Activated CD8-positive, alpha-beta T cell treated with anti-CD3 and anti-CD28 coated beads for 36 hours (primary cell): ENCODE measurements around the gene SCRN1. TPM values are rescaled to one million over a fixed set of nuclear protein-coding genes. Genes with fewer than 3 reads are reported as not detected.
A peak's percentile ranks its signal among the peaks of the same experiment; 100 is the strongest.

Source experiments
- ATAC-seq: fragments of 200-7000 bp; cut with Tn5 transposase; one replicate; pipeline ENCODE4 v1.10.0; 2021; ENCODE audit warnings: mild to moderate bottlenecking, moderate library complexity
- CTCF ChIA-PET: fragments of 350-600 bp; sonication (Branson Sonifier 250); formaldehyde crosslinking; loops from one replicate; lab custom pipeline; 2021; ENCODE audit warnings: antibody characterized with exemption; lab: Charles Lee
- POLR2A ChIA-PET: fragments of 350-600 bp; sonication (Branson Sonifier 250); formaldehyde crosslinking; loops from one replicate; lab custom pipeline; 2021; ENCODE audit warnings: antibody characterized with exemption; lab: Charles Lee
- DNase-seq: peaks from one replicate; pipeline ENCODE4 v3.0.0-alpha.2; 2020
- H3K27ac Mint-ChIP-seq: one replicate; pipeline ENCODE4 v1.8.0; 2021; ENCODE audit warnings: mild to moderate bottlenecking, mixed read lengths
- H3K27me3 Mint-ChIP-seq: one replicate; pipeline ENCODE4 v1.8.0; 2021; ENCODE audit warnings: mixed read lengths
- H3K36me3 Mint-ChIP-seq: one replicate; pipeline ENCODE4 v1.8.0; 2021; ENCODE audit warnings: low read depth, mixed read lengths
- H3K4me1 Mint-ChIP-seq: one replicate; pipeline ENCODE4 v1.8.0; 2021; ENCODE audit warnings: low read depth, mixed read lengths
- H3K4me3 Mint-ChIP-seq: one replicate; pipeline ENCODE4 v1.8.0; 2021; ENCODE audit warnings: mild to moderate bottlenecking, moderate library complexity, mixed read lengths
- H3K9me3 Mint-ChIP-seq: one replicate; pipeline ENCODE4 v1.8.0; 2021; ENCODE audit warnings: mixed read lengths
- CTCF ChIP-seq: fragments of 200-600 bp; IDR thresholded peaks from one replicate; pipeline ENCODE4 v1.8.0; 2022; ENCODE audit warnings: antibody characterized with exemption, mild to moderate bottlenecking
- intact Hi-C: fragments of 100-400 bp; cut with micrococcal nuclease; formaldehyde crosslinking; loops from one replicate; pipeline ENCODE4 v1.10.0; 2022
- total RNA-seq, 2 experiments: library from RNA; stranded (reverse); gene quantifications; one replicate each; pipeline ENCODE4 v1.2.3, GENCODE V29; 2021

Gene SCRN1
- total RNA-seq, 2 experiments from 2014 or later = 10.8 to 14.7 TPM

- ATAC-seq (no peak), DNase-seq (no peak)
- Mint-ChIP-seq H3K36me3 (no peaks in the 10 kb centered on the region), H3K27ac (no peak overlapping the region), H3K4me1 (peaks cover 16% of the 10 kb centered on the region), H3K9me3 (no peaks in the 10 kb centered on the region), H3K4me3 (no peak overlapping the region), H3K27me3 (no peaks in the 10 kb centered on the region)
- intact Hi-C loops = loop anchor here (10.0 kb wide), 1 partner anchor 107 kb away; no protein-coding TSS in a partner anchor
- no peak for TF ChIP-seq CTCF
- ChIA-PET POLR2A (no interaction called here), CTCF (interaction anchor here (1.2 to 4.2 kb wide), 3 partner anchors 37 to 105 kb away, joined by 3 to 18 read pairs (median 10); no protein-coding TSS in a partner anchor)
Measured at GRCh38 chr7:29957521-29958310, 31.9 kb downstream of the SCRN1 start.

- H3K9me3 Mint-ChIP-seq = no peaks in the 10 kb centered on the region
- H3K27ac Mint-ChIP-seq = peak overlapping the region; percentile 47
- POLR2A ChIA-PET = interaction anchor here (0.8 kb wide), 1 partner anchor 85 kb away, joined by 3 read pairs; no protein-coding TSS in a partner anchor
- H3K36me3 Mint-ChIP-seq = no peaks in the 10 kb centered on the region
- ATAC-seq (peak; percentile 41), DNase-seq (no peak)
- no peaks in the 10 kb centered on the region for H3K27me3 Mint-ChIP-seq
- intact Hi-C loops = loop anchor here (10.0 kb wide), 1 partner anchor 108 kb away; no protein-coding TSS in a partner anchor
- H3K4me1 Mint-ChIP-seq = peaks cover 16% of the 10 kb centered on the region
- CTCF ChIA-PET = interaction anchor here (0.6 to 4.2 kb wide), 5 partner anchors 35 to 1033 kb away, joined by 3 to 18 read pairs (median 4); no protein-coding TSS in a partner anchor
- TF ChIP-seq CTCF = no peak
- no peak overlapping the region for H3K4me3 Mint-ChIP-seq
Measured at GRCh38 chr7:29956487-29956836, 33.1 kb downstream of the SCRN1 start.

GRCh38 chr7:29955799-29956486, 33.7 kb downstream of the SCRN1 start:
- no peaks in the 10 kb centered on the region for H3K27me3 Mint-ChIP-seq
- H3K4me1 Mint-ChIP-seq = peaks cover 16% of the 10 kb centered on the region
- peak overlapping the region; percentile 47 for H3K27ac Mint-ChIP-seq
- TF ChIP-seq CTCF = no peak
- H3K4me3 Mint-ChIP-seq = no peak overlapping the region
- CTCF ChIA-PET = interaction anchor here (1.0 to 4.2 kb wide), 5 partner anchors 22 to 117 kb away, joined by 4 to 18 read pairs (median 4); no protein-coding TSS in a partner anchor
- ATAC-seq (peak; percentile 94), DNase-seq (peak; percentile 65)
- intact Hi-C loops = loop anchor here (10.0 kb wide), 1 partner anchor 109 kb away; no protein-coding TSS in a partner anchor
- POLR2A ChIA-PET = no interaction called here
- no peaks in the 10 kb centered on the region for H3K9me3 Mint-ChIP-seq
- H3K36me3 Mint-ChIP-seq = peaks cover 2% of the 10 kb centered on the region

- no peak overlapping the region for H3K4me3 Mint-ChIP-seq
Measured at GRCh38 chr7:29955075-29955792, 34.4 kb downstream of the SCRN1 start.

More at GRCh38 chr7:29955075-29955792, 34.4 kb downstream of the SCRN1 start:
- no peak overlapping the region for H3K27ac Mint-ChIP-seq
- DNase-seq = no peak
- H3K4me1 Mint-ChIP-seq = peaks cover 16% of the 10 kb centered on the region
- H3K36me3 Mint-ChIP-seq = peaks cover 2% of the 10 kb centered on the region
- ATAC-seq = no peak
- no peak for TF ChIP-seq CTCF
- no peaks in the 10 kb centered on the region for H3K9me3 Mint-ChIP-seq
- POLR2A ChIA-PET = no interaction called here
- no peaks in the 10 kb centered on the region for H3K27me3 Mint-ChIP-seq
- intact Hi-C loops = loop anchor here (10.0 kb wide), 1 partner anchor 110 kb away; no protein-coding TSS in a partner anchor
- CTCF ChIA-PET = interaction anchor here (1.0 to 4.2 kb wide), 4 partner anchors 22 to 106 kb away, joined by 3 to 18 read pairs (median 4); no protein-coding TSS in a partner anchor
